OCI-LY1 (cell line): ENCODE measurements around the gene EXOC7.

Experiments used
- CTCF ChIP-seq: fragments of 200-600 bp; sonication (generic), shearing (Covaris generic); IDR thresholded peaks from 2 replicates; pipeline ENCODE4 v1.5.1; 2017; ENCODE audit warnings: mild to moderate bottlenecking, antibody characterized with exemption, low read length, moderate library complexity, mixed read lengths
- EZH2 ChIP-seq: fragments of 200-600 bp; sonication (generic), shearing (Covaris generic); IDR thresholded peaks from 2 replicates; pipeline ENCODE4 v1.8.0; 2017; ENCODE audit warnings: borderline replicate concordance, mixed run types, mild to moderate bottlenecking, antibody characterized with exemption, low read length, moderate library complexity, mixed read lengths

- TF ChIP-seq CTCF, result no peak
- TF ChIP-seq EZH2, result no peak
These were observed 11.7 kb upstream of the EXOC7 start for GRCh38 chr17:76115138-76115754.
